HG02884 (cell line): Measurements from ENCODE around the gene CAMK2B.

Experiments
- ATAC-seq: cut with Tn5 transposase; IDR thresholded peaks from one replicate; pipeline ENCODE4 v1.9.1; 2021; ENCODE audit warnings: mild to moderate bottlenecking, moderate library complexity; ENCODE audit not compliant: unreplicated experiment

The CAMK2B gene

DNA sequence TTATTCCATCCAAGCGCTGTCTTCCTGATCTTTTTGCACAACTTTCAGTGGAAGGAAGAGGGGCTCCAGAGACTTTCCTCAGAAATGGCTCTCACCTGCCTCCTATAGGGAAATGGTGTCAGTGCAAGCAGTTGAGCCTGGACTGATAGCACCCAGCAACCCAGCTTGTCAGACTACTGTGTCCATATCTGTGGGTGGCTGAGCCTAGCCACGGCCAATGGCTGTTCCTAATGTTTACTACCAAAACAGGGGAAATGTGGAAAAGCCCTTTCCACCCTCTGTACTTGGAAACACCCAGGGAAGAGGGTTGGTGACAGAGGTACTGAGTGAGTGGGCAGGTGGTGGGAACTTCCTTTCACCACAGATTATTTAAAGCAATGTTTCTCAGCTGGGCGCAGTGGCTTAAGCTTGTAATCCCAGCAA, 128.9 kb downstream of the CAMK2B start:
- ATAC-seq = peak; percentile 38

GRCh38 chr7:44195889-44196288, 129.5 kb downstream of the CAMK2B start:
- no peak for ATAC-seq

DNA sequence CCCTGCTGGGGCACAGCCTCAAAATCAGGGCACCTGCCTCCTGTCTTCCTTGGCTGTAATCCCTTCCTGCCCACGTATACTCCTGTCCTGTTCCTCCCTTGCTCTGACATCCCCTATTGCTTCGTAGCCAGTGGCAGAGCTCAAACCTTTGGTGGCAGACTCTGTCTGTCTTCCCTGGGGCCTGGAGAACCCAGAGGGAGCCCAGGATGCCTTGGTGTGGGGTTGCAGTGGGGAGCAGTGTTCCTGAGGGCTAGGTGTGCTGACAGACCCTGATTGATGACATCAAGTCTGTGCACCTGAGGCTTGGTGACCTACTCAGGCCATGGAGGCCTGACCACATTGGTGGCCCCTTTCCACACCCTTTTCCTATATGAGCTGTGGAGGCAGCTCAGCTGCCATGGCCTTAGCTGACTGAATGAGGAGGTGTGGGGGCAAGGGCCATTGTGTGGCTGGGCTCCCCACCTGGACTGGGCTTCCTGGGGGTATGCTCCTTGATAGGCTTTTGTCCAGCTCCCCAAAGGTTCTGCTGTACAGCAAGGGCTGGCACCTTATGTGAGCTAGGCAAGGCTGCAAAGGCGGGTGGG, 130.7 kb downstream of the CAMK2B start:
- ATAC-seq = no peak

GRCh38 chr7:44194069-44194468, 131.3 kb downstream of the CAMK2B start:
- no peak for ATAC-seq

GRCh38 chr7:44193011-44193802, 132.2 kb downstream of the CAMK2B start:
- no peak for ATAC-seq

GRCh38 chr7:44191171-44191570, 134.2 kb downstream of the CAMK2B start:
- no peak for ATAC-seq

- ATAC-seq = no peak
These were observed 135.2 kb downstream of the CAMK2B start for GRCh38 chr7:44189993-44190872.

- ATAC-seq = no peak
These were observed 136.0 kb downstream of the CAMK2B start, which contains the start of gene GCK for GRCh38 chr7:44189286-44189992. Gene GCK, minus strand, starts transcription at chr7:44189439. Its CDS starts 486 bp downstream, at chr7:44188953.

GRCh38 chr7:44188480-44189225, 136.7 kb downstream of the CAMK2B start:
- no peak for ATAC-seq

DNA sequence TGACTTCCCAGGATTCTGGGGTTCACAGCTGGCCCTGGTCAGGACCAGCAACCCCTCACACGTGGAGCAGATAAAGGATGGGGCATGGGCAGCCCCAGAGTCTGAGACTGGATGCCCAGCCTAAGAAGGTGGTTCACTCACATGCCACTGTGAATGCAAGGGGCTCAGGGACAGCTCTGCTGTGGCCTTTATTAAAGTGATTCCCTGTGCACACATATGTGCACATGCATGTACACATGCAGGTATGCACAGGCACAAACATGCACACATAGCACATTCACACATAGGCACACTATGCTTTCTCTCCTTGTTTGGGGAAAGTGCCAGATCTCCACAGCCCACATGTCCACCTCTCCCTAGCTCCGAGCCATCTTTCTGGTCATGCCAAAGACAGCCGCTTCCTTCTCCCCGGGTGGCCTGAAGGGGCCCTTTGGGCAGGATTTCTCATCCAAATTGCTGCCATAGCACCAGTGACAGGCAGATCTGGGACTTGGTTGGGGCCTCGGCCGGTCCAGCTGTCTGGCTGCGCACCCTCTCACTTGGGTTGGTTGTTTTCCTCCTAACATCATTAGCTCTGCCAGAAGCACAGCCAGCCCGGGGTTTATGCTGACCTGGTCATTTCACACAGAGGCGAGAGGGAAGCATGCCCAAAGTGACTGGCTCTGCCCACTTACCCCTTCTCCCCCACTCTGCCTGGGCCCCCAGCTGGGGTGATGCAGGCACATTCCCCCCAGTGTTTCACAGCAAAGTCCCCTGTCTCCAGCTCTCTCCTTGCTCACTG, 137.6 kb downstream of the CAMK2B start:
- no peak for ATAC-seq

DNA sequence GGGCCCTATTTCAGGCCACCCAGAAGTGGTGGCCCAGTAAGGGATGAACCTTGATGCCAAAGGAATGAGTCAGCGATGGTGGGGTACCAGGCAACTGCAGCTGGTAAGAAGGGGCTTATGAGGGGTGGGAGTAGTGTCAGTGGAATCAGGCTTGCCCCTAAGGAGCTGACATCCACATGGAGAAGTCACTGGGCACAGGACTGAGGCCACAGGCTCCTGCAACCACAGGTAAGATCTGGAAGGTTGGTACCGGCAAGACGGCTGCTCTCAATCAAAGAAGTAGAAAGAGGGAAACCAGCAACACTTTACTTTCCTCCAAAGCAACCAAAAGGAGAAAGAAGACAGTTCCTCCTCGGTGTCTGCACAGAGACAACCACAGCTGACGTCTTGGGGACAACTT, 138.7 kb downstream of the CAMK2B start:
- ATAC-seq = no peak

GRCh38 chr7:44185729-44186128, 139.7 kb downstream of the CAMK2B start:
- no peak for ATAC-seq

DNA sequence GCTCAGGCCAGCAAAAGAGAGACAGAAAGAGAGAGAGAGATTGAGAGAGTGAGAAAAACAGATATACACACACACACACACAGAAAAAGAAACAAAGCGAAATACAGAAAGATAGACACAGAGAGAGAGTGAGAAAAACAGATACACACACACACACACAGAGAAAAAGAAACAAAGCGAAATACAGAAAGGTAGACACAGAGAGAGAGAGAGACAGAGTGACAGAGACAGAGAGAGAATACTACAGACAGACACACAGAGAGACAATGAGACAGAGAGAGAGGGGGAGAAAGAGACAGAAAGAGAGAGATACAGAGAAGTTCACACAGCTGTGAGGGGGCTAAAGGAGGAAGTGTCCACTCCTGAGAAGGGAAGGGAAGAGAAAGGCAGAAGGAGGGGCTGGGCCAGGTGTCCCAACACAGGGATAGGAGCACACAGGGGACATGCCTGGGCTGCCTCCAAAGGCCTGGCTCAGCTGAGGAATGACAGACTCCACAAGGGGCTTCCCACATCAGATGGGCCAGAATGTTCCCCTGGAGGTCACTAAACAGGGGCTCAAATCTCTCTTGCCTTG, 140.4 kb downstream of the CAMK2B start:
- ATAC-seq = no peak

GRCh38 chr7:44184206-44184872, 141.1 kb downstream of the CAMK2B start:
- no peak for ATAC-seq

DNA sequence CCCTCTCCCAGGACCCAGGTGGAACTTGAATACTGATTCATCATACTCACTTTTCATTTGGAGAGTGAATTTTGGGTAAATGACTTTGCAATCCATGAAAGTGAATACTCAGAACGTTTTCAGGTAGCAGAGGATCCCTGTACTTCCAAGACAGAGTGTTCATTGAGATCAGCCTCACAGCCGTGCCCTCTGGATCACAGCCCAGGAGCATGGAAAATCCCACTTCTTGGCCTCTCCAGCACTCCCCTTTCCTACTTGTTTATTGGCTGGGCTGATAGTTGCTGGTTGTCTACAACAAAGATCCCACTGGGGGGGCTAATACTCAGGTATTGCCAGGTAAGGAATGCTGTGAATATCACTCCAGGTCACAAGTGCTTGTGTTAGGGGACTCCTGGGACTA, 142.0 kb downstream of the CAMK2B start:
- ATAC-seq = no peak

DNA sequence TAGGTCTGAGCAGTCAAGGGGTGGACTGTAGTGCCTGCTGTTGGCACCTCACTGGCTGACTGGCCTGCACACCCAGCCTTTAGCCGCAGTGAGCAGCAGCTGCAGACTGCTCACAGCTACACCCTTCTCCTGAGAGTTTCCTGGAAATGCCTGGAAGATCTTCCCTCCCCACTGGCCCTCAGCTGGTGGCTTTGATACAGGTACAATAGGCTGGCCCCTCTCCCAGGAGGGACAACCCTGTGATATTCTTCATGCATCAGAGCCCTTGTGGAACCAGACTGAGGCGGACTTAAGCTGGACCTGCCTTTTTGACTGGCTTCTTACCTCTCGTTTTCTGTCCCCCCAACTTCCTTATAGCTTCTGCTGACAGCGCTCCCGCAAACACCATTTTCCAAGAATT, 142.6 kb downstream of the CAMK2B start:
- ATAC-seq = no peak

- ATAC-seq = no peak
These were observed 144.8 kb downstream of the CAMK2B start for GRCh38 chr7:44180631-44181030.

GRCh38 chr7:44177570-44178131, 147.7 kb downstream of the CAMK2B start:
- no peak for ATAC-seq
